Peyer's patch (tissue), 4 donors: ENCODE measurements around the gene CARM1. TPM values are rescaled to one million over a fixed set of nuclear protein-coding genes. Genes with fewer than 3 reads are reported as not detected.

ENCODE experiments used
- DNase-seq, 3 donors: peaks; one replicate each; pipeline ENCODE4 v3.0.0-alpha.2; 2017 to 2019
- H3K27ac ChIP-seq, 4 donors: fragments of 200-600 bp; sonication (generic); one replicate each; pipeline ENCODE4 v1.5.1; 2016 to 2019
- H3K27me3 ChIP-seq, 2 donors: fragments of 200-600 bp; sonication (generic); one replicate each; pipeline ENCODE4 v1.5.1; 2019
- H3K36me3 ChIP-seq, 3 donors: fragments of 200-600 bp; sonication (generic); one replicate each; pipeline ENCODE4 v1.5.1; 2016 to 2019
- H3K4me1 ChIP-seq, 4 donors: fragments of 200-600 bp; sonication (generic); one replicate each; pipeline ENCODE4 v1.5.1; 2016 to 2019
- H3K4me3 ChIP-seq, 4 donors: fragments of 200-600 bp; sonication (generic); 1 replicate in 3 of 4; 2 replicates in 1 of 4; pipeline ENCODE4 v1.5.1; 2016 to 2019; ENCODE audit warnings: mild to moderate bottlenecking in 1 of 4
- H3K9me3 ChIP-seq, 4 donors: fragments of 200-600 bp; sonication (generic); one replicate each; pipeline ENCODE4 v1.5.1; 2016 to 2019; ENCODE audit warnings: mild to moderate bottlenecking in 1 of 4
- CTCF ChIP-seq, 6 experiments: fragments of 450-650 bp in 4 of 6; fragments of 200-600 bp in 2 of 6; sonication (generic) in 1 of 6; IDR thresholded peaks; one replicate each; pipeline ENCODE4 v1.5.1; 2017 to 2019; ENCODE audit warnings: antibody characterized with exemption in 6 of 6, mild to moderate bottlenecking in 3 of 6, moderate library complexity in 1 of 6
- POLR2A ChIP-seq, 2 donors: fragments of 450-650 bp; IDR thresholded peaks; one replicate each; pipeline ENCODE4 v1.5.1; 2017; ENCODE audit warnings: antibody characterized with exemption in 2 of 2, mild to moderate bottlenecking in 2 of 2, moderate library complexity in 2 of 2
- total RNA-seq, 4 donors: library from RNA; depleted of rRNA; stranded (reverse); fragments of >200 nt; gene quantifications; one replicate each; pipeline ENCODE4 v1.1.0, GENCODE V29; 2016

Gene CARM1
- total RNA-seq, 4 donors from 2014 or later: 23.8 to 40.6 (median 29.7) TPM

GRCh38 chr19:10907925-10908324 is 36.6 kb downstream of the CARM1 start:
- no peak for DNase-seq
- Histone ChIP-seq H3K27me3 (no peaks in the 10 kb centered on the region), H3K4me1 (no peaks in the 10 kb centered on the region), H3K27ac (no peak overlapping the region), H3K9me3 (no peaks in the 10 kb centered on the region), H3K36me3 (peaks cover 0 to 55% (median 0%) of the 10 kb centered on the region in 3 donors), H3K4me3 (no peak overlapping the region)
- no peak for TF ChIP-seq CTCF (IDR thresholded peaks at IDR 0.05)
- TF ChIP-seq POLR2A (IDR thresholded peaks at IDR 0.05): no peak

- Histone ChIP-seq H3K9me3 (no peaks in the 10 kb centered on the region), H3K4me1 (no peaks in the 10 kb centered on the region), H3K4me3 (no peak overlapping the region), H3K27me3 (no peaks in the 10 kb centered on the region), H3K27ac (no peak overlapping the region), H3K36me3 (peaks cover 0 to 60% (median 0%) of the 10 kb centered on the region in 3 donors)
- DNase-seq: no peak
- no peak for TF ChIP-seq CTCF (IDR thresholded peaks at IDR 0.05)
- no peak for TF ChIP-seq POLR2A (IDR thresholded peaks at IDR 0.05)
Measured at GRCh38 chr19:10908380-10908960, 37.1 kb downstream of the CARM1 start.

- Histone ChIP-seq H3K9me3 (no peaks in the 10 kb centered on the region), H3K27ac (no peak overlapping the region), H3K36me3 (peaks cover 0 to 86% (median 0%) of the 10 kb centered on the region in 3 donors), H3K4me1 (no peaks in the 10 kb centered on the region), H3K27me3 (no peaks in the 10 kb centered on the region), H3K4me3 (no peak overlapping the region)
- TF ChIP-seq POLR2A (IDR thresholded peaks at IDR 0.05) (no peak), CTCF (IDR thresholded peaks at IDR 0.05) (no peak)
- no peak for DNase-seq
Measured at GRCh38 chr19:10911579-10912363, 40.4 kb downstream of the CARM1 start.

GRCh38 chr19:10912619-10913018 is 41.3 kb downstream of the CARM1 start:
- Histone ChIP-seq H3K36me3 (peaks cover 0 to 82% (median 0%) of the 10 kb centered on the region in 3 donors), H3K4me1 (no peaks in the 10 kb centered on the region), H3K9me3 (no peaks in the 10 kb centered on the region), H3K27me3 (no peaks in the 10 kb centered on the region), H3K4me3 (no peak overlapping the region), H3K27ac (no peak overlapping the region)
- TF ChIP-seq CTCF (IDR thresholded peaks at IDR 0.05): no peak
- TF ChIP-seq POLR2A (IDR thresholded peaks at IDR 0.05): no peak
- no peak for DNase-seq

GRCh38 chr19:10913716-10914340 is 42.5 kb downstream of the CARM1 start:
- no peaks in the 10 kb centered on the region for H3K9me3 ChIP-seq
- H3K36me3 ChIP-seq: peaks cover 0 to 80% (median 0%) of the 10 kb centered on the region in 3 donors
- no peak for DNase-seq

More at GRCh38 chr19:10913716-10914340, 42.5 kb downstream of the CARM1 start:
- no peak overlapping the region for H3K4me3 ChIP-seq
- no peak overlapping the region for H3K27ac ChIP-seq
- H3K27me3 ChIP-seq: no peaks in the 10 kb centered on the region
- H3K4me1 ChIP-seq: no peaks in the 10 kb centered on the region
- TF ChIP-seq CTCF (IDR thresholded peaks at IDR 0.05) (no peak), POLR2A (IDR thresholded peaks at IDR 0.05) (no peak)
